Karpas-422 (cell line): Measurements from ENCODE around the gene APELA. TPM values are rescaled to one million over a fixed set of nuclear protein-coding genes. Genes with fewer than 3 reads are reported as not detected.

Experiments used
- DNase-seq: peaks from one replicate; pipeline ENCODE4 v3.0.0-alpha.2; 2015
- H2AFZ ChIP-seq: fragments of 200-600 bp; sonication (generic); 2 replicates; pipeline ENCODE4 v1.6.1; 2014; ENCODE audit warnings: antibody characterized with exemption, low read length, mixed read lengths
- H3K27ac ChIP-seq: fragments of 200-600 bp; sonication (generic); 2 replicates; pipeline ENCODE4 v1.5.1; 2014; ENCODE audit warnings: mild to moderate bottlenecking, low read length, moderate library complexity
- H3K27me3 ChIP-seq: fragments of 200-600 bp; sonication (generic); 2 replicates; pipeline ENCODE4 v1.6.1; 2014; ENCODE audit warnings: low read length, mixed read lengths
- H3K36me3 ChIP-seq: fragments of 200-600 bp; sonication (generic); 2 replicates; pipeline ENCODE4 v1.6.1; 2014; ENCODE audit warnings: low read length, mixed read lengths; ENCODE audit not compliant: insufficient read depth
- H3K4me1 ChIP-seq: fragments of 200-600 bp; sonication (generic); 2 replicates; pipeline ENCODE4 v1.6.1; 2014; ENCODE audit warnings: mild to moderate bottlenecking, low read length, mixed read lengths
- H3K4me2 ChIP-seq: fragments of 200-600 bp; sonication (generic); 2 replicates; pipeline ENCODE4 v1.6.1; 2014; ENCODE audit warnings: low read length, low read depth, mild to moderate bottlenecking; ENCODE audit not compliant: poor library complexity, severe bottlenecking
- H3K4me3 ChIP-seq: fragments of 200-600 bp; sonication (generic); 2 replicates; pipeline ENCODE4 v1.5.1; 2014; ENCODE audit warnings: mild to moderate bottlenecking, antibody characterized with exemption, low read length, mixed read lengths
- H3K79me2 ChIP-seq: fragments of 200-600 bp; sonication (generic); 2 replicates; pipeline ENCODE4 v1.6.1; 2014; ENCODE audit warnings: mild to moderate bottlenecking, low read length, mixed read lengths
- H3K9ac ChIP-seq: fragments of 200-600 bp; sonication (generic); 2 replicates; pipeline ENCODE4 v1.6.0; 2014; ENCODE audit warnings: low read length
- H3K9me2 ChIP-seq: fragments of 200-600 bp; sonication (generic), shearing (Covaris generic); replicated peaks from 2 replicates; pipeline ENCODE4 v1.6.0; 2014; ENCODE audit warnings: mild to moderate bottlenecking, low read length, moderate library complexity; ENCODE audit not compliant: insufficient read depth
- H3K9me3 ChIP-seq: fragments of 300-700, 200-600 bp; sonication (generic); 2 replicates; pipeline ENCODE4 v1.6.1; 2014; ENCODE audit warnings: low read length, mixed read lengths
- H4K20me1 ChIP-seq: fragments of 200-600 bp; sonication (generic); 2 replicates; pipeline ENCODE4 v1.6.1; 2014; ENCODE audit warnings: mild to moderate bottlenecking, antibody characterized with exemption, low read length, low read depth; ENCODE audit not compliant: insufficient read depth
- total RNA-seq: library from RNA; depleted of rRNA; stranded (reverse); fragments of >200 nt; shearing (Covaris generic); gene quantifications from 2 replicates; pipeline ENCODE4 v1.2.3, GENCODE V29; 2014; ENCODE audit warnings: low replicate concordance

The APELA gene
- total RNA-seq, 1 experiment from 2014 or later: not detected

DNA sequence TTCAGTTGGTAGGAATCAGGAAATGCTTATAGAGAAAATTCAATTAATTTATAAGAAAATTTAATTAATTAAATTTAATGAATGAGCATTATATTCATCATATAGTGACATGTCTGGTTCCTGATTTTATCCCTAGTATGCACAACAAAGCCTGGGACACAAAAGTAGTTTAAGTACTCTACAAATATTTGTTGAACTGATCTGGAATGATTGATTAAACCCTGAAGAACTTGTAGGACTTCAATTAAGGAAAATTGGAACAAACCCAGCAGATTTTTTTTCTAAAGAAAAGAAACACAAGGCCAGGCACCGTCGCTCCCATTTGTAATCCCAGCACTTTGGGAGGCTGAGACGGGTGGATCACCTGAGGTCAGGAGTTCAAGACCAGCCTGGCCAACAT is 4.5 kb upstream of the APELA start:
- Histone ChIP-seq H2AFZ (no peak overlapping the region), H3K36me3 (no peaks in the 10 kb centered on the region), H3K9me3 (no peaks in the 10 kb centered on the region), H3K4me3 (no peak overlapping the region), H3K9me2 (no peaks in the 10 kb centered on the region), H3K4me1 (peaks cover 8% of the 10 kb centered on the region), H3K27ac (no peak overlapping the region), H3K9ac (no peak overlapping the region), H3K27me3 (no peaks in the 10 kb centered on the region), H3K79me2 (no peaks in the 10 kb centered on the region), H4K20me1 (no peaks in the 10 kb centered on the region), H3K4me2 (no peak overlapping the region)
- DNase-seq: peak; percentile 9

DNA sequence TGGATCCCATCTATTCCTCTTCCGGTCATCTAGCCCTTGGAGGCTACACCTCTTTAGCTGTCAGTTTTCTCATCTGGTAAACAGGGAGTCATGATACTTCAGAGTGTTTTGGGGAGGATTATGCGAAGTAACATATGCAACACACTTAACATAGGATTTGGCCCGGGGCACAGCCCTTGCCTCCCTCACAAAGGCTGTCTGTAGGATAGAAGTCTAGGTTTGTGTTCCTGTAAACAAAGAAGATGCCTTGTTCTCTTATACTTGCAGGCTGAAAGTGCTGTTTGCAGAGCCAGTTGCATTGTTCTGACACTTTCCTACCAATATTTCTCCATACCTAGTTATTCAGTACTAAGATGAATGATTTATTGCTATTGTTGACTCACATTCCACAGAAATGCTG is 2.2 kb upstream of the APELA start:
- H3K4me3 ChIP-seq: no peak overlapping the region
- H3K9ac ChIP-seq: no peak overlapping the region
- no peaks in the 10 kb centered on the region for H3K9me2 ChIP-seq
- no peak overlapping the region for H2AFZ ChIP-seq
- no peak overlapping the region for H3K27ac ChIP-seq
- no peak for DNase-seq
- no peaks in the 10 kb centered on the region for H3K9me3 ChIP-seq
- H3K27me3 ChIP-seq: no peaks in the 10 kb centered on the region; the same call in 1 of the 2 replicates
- H3K4me2 ChIP-seq: no peak overlapping the region
- H3K79me2 ChIP-seq: no peaks in the 10 kb centered on the region
- peaks cover 8% of the 10 kb centered on the region for H3K4me1 ChIP-seq
- H4K20me1 ChIP-seq: no peaks in the 10 kb centered on the region
- no peaks in the 10 kb centered on the region for H3K36me3 ChIP-seq

DNA sequence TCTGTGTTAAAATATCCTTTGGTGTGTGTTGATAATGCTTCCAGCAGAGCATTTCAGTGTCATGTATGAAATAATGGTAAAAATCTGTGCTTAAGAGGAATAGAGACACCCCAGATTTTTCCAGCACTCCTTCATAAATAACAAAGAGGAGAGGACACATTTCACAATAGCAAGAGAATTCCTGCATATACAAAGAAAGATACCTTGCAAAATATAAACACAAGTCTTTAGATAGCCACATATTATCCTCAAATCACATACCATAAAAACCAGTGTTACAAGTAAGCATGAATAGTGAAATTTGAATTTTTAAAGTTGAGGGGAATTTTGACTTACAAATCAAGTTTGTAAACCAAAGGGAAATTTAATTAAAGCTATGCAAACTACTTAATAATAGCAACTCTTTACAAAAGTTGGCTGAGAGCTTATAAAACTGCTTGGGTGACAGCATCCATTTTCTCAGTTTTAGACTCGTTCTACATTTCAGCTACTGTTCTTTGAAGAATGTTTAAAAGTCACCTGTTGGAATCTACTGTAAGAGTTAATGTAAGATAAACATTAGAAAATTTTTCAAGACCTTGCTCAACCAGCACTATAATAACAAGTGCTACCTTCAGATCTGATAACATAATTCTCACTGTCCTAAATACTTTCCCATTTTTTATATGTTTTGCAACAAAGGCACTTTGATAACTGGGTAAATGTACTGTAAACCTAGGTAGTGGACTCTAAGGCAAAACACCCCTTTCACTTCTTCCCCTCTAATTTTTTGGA is 3.7 kb downstream of the APELA start:
- no peak overlapping the region for H2AFZ ChIP-seq
- no peaks in the 10 kb centered on the region for H3K79me2 ChIP-seq
- no peak overlapping the region for H3K27ac ChIP-seq
- H3K4me3 ChIP-seq: no peak overlapping the region
- DNase-seq: no peak
- no peaks in the 10 kb centered on the region; the same call in 1 of the 2 replicates for H3K27me3 ChIP-seq
- peaks cover 8% of the 10 kb centered on the region for H3K4me1 ChIP-seq
- no peak overlapping the region for H3K9ac ChIP-seq
- no peaks in the 10 kb centered on the region for H3K9me3 ChIP-seq
- no peaks in the 10 kb centered on the region for H3K9me2 ChIP-seq
- H3K36me3 ChIP-seq: no peaks in the 10 kb centered on the region
- H3K4me2 ChIP-seq: no peak overlapping the region
- no peaks in the 10 kb centered on the region for H4K20me1 ChIP-seq

DNA sequence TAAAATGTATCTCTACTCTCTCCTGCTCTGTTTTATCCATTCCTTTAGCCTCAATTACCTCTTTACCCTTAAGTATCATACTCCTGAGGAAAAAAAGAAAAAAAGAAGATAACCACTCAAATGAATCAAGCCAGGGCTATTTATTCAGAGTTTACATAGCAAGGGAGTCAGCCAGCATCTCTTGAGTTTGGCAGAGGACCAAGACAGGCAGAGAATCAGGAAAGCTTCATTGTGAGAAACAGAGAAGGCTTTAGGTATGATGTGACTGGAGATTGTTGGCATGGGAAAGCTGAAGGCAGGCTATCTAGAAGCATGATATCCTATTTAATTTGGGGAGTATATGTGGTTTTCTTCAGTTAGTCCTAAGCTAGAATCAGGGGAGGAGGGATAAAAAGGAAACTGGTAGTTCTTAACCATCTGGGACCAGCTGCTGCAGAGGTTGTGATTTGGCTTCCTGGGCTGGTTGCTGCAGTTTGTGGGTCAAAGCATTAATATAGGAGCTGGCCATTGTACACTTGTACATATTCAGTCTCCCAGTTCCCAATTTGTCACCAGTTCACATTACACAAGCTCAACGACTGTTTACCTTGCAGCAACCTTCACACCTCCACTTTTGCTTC is 11.2 kb downstream of the APELA start:
- H3K4me3 ChIP-seq: no peak overlapping the region
- no peak overlapping the region for H2AFZ ChIP-seq
- H3K9me2 ChIP-seq: no peaks in the 10 kb centered on the region
- no peaks in the 10 kb centered on the region for H3K9me3 ChIP-seq
- no peaks in the 10 kb centered on the region for H3K36me3 ChIP-seq
- no peak overlapping the region for H3K27ac ChIP-seq
- no peaks in the 10 kb centered on the region for H4K20me1 ChIP-seq
- H3K4me2 ChIP-seq: no peak overlapping the region
- H3K4me1 ChIP-seq: no peaks in the 10 kb centered on the region
- no peaks in the 10 kb centered on the region for H3K27me3 ChIP-seq
- H3K9ac ChIP-seq: no peak overlapping the region
- no peaks in the 10 kb centered on the region for H3K79me2 ChIP-seq
- peak; percentile 38 for DNase-seq

DNA sequence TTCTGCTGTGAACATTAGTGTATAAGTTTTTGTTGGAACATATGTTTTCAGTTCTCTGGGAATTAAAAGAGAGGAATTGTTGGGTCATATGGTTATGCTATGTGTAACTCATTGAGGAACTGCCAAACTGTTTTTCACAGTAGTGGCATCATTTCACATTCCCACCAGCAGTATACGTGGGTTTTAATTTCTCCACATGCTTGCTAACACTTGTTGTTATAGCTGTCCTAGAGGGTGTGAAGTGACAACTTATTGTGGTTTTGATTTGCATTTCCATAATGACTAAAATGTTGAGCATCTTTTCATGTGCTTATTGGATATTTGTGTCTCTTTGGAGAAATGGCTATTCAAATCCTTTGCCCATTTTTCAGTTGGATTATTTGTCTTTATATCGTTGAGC is 13.7 kb downstream of the APELA start:
- H3K9ac ChIP-seq: no peak overlapping the region
- H3K27me3 ChIP-seq: no peaks in the 10 kb centered on the region
- H4K20me1 ChIP-seq: no peaks in the 10 kb centered on the region
- H3K4me1 ChIP-seq: no peaks in the 10 kb centered on the region
- H3K4me3 ChIP-seq: no peak overlapping the region
- H3K9me2 ChIP-seq: no peaks in the 10 kb centered on the region
- no peak overlapping the region for H3K4me2 ChIP-seq
- no peaks in the 10 kb centered on the region for H3K79me2 ChIP-seq
- H3K36me3 ChIP-seq: no peaks in the 10 kb centered on the region
- no peak overlapping the region for H3K27ac ChIP-seq
- DNase-seq: peak; percentile 39
- H3K9me3 ChIP-seq: no peaks in the 10 kb centered on the region
- no peak overlapping the region for H2AFZ ChIP-seq

DNA sequence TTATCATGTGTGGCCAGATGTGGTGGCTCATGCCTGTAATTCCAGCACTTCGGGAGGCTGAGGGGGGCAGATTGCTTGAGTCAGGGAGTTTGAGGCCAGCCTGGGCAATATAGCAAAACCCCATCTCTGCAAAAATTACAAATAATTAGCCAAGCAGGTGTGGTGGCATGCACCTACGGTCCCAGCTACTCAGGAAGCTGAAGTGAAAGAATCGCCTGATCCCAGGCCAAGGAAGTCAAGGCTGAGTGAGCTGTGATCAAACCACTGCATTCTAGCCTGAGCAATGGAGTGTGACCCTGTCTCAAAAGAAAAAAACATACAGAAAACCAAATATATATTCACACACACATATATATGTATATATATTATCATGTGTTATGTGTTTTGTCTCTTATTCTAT is 15.0 kb downstream of the APELA start:
- Histone ChIP-seq H3K79me2 (no peaks in the 10 kb centered on the region), H3K27me3 (no peaks in the 10 kb centered on the region), H3K9me3 (no peaks in the 10 kb centered on the region), H3K36me3 (no peaks in the 10 kb centered on the region), H3K9ac (no peak overlapping the region), H4K20me1 (no peaks in the 10 kb centered on the region), H3K4me3 (no peak overlapping the region), H3K4me1 (no peaks in the 10 kb centered on the region), H2AFZ (no peak overlapping the region), H3K9me2 (no peaks in the 10 kb centered on the region), H3K27ac (no peak overlapping the region), H3K4me2 (no peak overlapping the region)
- peak; percentile 23 for DNase-seq

DNA sequence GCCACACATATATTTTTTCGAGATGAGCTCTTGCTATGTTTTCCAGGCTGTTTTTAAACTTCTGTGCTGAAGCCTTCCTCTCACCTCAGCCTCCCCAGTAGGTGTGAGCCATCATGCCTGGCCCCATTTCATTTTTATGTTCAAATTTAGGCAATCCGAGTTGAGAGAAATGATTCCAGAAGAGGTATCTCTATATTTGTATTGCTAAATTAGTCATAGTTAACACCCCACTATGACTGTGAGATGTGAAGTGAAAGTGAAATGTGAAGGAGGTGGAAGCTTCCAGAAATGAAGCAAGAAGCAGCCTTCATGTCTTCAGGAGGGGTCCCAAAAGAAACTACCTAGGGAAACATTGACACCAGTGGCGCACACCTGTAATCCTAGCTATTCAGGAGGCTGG is 17.7 kb downstream of the APELA start:
- H2AFZ ChIP-seq: no peak overlapping the region
- H4K20me1 ChIP-seq: no peaks in the 10 kb centered on the region
- no peak overlapping the region for H3K9ac ChIP-seq
- no peaks in the 10 kb centered on the region for H3K27me3 ChIP-seq
- H3K36me3 ChIP-seq: no peaks in the 10 kb centered on the region
- no peaks in the 10 kb centered on the region for H3K9me2 ChIP-seq
- no peak overlapping the region for H3K4me3 ChIP-seq
- no peaks in the 10 kb centered on the region for H3K4me1 ChIP-seq
- peak; percentile 11 for DNase-seq
- no peak overlapping the region for H3K27ac ChIP-seq
- no peaks in the 10 kb centered on the region for H3K9me3 ChIP-seq
- no peaks in the 10 kb centered on the region for H3K79me2 ChIP-seq
- no peak overlapping the region for H3K4me2 ChIP-seq

DNA sequence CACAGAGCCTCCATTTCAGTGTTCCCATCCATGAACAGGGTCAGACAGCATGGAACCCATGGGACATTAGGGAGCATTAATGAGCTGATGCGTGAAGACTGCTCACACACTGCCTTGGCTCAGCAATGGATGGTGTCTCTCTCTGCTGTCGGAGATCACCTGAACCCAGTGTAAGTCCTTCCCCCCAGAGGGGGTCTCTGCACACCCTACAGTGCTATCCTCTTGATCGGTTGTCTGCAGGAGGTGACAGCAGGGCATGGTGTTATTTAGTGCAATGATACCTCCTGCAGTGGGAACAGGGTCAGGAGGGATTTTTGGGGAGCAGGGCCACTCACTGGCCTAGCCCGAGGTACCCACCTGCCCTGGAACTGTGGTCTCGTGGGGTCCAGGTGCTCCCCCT is 25.6 kb downstream of the APELA start:
- no peaks in the 10 kb centered on the region for H3K9me2 ChIP-seq
- H2AFZ ChIP-seq: no peak overlapping the region
- H3K79me2 ChIP-seq: no peaks in the 10 kb centered on the region
- no peak for DNase-seq
- no peaks in the 10 kb centered on the region for H3K9me3 ChIP-seq
- no peaks in the 10 kb centered on the region for H3K27me3 ChIP-seq
- no peak overlapping the region for H3K9ac ChIP-seq
- no peaks in the 10 kb centered on the region for H3K36me3 ChIP-seq
- H3K4me3 ChIP-seq: no peak overlapping the region
- H3K27ac ChIP-seq: no peak overlapping the region
- no peaks in the 10 kb centered on the region for H3K4me1 ChIP-seq
- H4K20me1 ChIP-seq: no peaks in the 10 kb centered on the region
- H3K4me2 ChIP-seq: no peak overlapping the region
